NCI-H510A (cell line): ENCODE measurements around the gene MICAL3.
A peak's percentile ranks its signal among the peaks of the same experiment; 100 is the strongest.

ENCODE experiments used
- DNase-seq: peaks from one replicate; lab custom pipeline; 2025; lab: John Stamatoyannopoulos, UW

Gene MICAL3

GRCh38 chr22:17912945-17913721 is 111.2 kb downstream of the MICAL3 start:
- no peak for DNase-seq

GRCh38 chr22:17911887-17912286 is 112.5 kb downstream of the MICAL3 start:
- no peak for DNase-seq

DNA sequence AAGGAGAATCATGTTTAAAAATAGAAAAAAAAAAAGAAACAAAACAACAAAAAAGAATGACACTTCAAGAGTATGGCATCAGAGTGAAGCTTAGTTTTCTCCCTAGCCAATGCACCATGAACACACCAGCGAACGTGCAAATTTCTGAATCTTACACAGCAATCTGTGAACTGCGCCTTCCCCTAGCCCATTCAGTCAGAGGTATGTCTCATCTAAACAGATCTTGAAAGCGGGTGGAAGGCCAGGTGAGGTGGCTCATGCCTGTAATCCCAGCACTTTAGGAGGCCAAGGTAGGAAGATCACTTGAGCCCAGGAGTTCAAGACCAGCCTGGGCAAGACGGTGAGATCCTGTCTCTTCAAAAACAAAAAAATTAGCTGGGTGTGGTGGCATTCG is 113.1 kb downstream of the MICAL3 start:
- DNase-seq = no peak

DNA sequence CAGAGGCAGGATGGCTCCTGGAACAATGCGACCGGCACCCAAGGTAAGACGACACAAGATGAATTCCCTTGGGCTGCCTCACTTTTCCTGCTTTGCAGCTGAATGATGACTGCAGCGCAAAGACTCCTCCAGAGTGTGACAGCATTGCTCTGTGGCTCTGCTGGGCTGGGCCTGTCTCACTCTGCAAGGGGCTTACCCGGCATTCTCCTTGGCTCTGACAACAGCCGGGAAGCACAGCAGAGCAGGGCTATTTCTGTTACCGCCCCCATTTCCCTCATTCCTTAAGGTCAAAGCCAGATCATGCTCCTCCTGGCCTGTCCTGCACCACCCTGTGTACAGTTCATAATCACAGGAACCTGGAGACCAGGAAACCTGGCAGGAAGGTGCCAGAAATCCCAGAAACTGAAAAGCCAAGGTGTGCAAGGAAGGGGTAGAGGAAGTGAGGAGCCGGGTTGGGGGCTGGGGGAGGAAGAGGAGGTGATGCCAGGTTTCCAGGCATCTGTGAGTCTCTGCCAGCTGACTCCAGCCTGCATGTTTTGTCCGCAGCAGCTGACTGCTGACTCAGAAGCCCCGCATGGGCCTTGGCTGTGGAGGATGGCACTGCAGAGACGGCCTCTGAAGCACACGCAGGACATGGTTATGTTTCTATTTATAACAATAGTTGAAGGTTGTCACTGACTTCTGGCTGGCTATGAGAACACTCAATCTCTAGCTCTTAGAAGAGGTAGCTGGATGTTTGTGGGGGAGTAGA is 113.6 kb downstream of the MICAL3 start:
- no peak for DNase-seq

- no peak for DNase-seq
These were observed 116.7 kb downstream of the MICAL3 start for GRCh38 chr22:17907748-17908051.

- DNase-seq = no peak
These were observed 117.2 kb downstream of the MICAL3 start for GRCh38 chr22:17906978-17907747.

DNA sequence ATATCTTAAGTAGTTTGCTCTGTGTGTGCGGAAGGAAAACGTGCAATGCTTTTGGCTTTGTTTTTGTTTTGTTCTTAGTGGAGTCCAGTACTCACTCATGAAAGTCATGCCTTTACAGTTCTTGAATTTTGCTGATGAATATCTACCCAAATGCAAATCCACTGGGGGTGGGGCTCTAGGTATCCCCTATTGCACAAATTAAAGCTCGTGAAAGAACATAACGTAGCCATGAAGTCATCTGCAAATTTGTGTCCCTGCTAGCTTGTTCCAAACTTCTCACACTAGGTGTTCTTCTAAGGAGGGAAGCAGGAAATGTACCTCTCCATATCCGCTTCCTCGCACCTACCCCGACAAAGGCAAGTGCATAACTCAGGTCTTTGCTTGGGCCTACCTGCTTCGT is 118.9 kb downstream of the MICAL3 start:
- DNase-seq = no peak

- no peak for DNase-seq
These were observed 120.6 kb downstream of the MICAL3 start for GRCh38 chr22:17903564-17904295.

- no peak for DNase-seq
These were observed 121.4 kb downstream of the MICAL3 start for GRCh38 chr22:17902960-17903359.

DNA sequence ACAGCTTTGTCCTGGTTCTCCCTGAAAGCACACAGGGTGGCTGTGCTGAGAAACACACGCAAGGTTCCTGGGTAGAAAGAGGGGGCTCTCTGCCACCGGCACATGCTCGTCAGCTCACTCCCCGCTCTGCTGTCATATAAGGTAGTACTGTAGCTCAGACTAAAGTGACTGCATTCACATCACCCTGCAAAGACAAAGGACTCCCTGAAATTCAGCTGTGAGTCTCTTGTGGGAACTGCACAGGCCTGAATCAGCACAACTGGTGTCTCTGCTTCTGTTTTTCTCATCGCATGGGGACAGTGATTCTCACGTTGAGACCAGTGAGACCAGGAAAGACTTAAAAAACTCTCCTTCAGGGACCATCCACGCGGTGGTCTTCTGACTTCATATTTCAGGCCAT is 126.0 kb downstream of the MICAL3 start:
- DNase-seq = no peak

- no peak for DNase-seq
These were observed 126.5 kb downstream of the MICAL3 start for GRCh38 chr22:17897858-17898257.

- DNase-seq = no peak
These were observed 126.9 kb downstream of the MICAL3 start for GRCh38 chr22:17897426-17897825.

DNA sequence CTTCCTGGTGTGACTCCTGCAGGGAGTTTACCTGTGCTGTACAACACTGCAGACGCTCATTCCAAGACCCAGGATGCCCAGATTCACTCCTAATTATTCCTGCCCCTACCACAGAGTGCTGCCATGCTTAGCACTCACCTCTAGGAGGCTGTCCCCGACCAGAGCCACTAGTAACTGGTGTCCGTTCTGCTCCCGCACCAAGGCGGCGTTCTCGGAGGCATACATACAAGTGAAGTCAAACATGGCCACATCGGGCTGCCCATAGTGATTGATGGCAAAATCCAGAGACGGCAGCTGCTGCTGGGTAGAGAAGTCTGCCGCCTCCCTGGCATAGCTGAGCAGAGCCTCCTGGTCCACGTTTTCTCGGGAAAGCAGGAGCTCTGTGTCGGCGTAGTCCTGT is 127.8 kb downstream of the MICAL3 start:
- peak; percentile 71 for DNase-seq

GRCh38 chr22:17893900-17894535 is 130.3 kb downstream of the MICAL3 start:
- DNase-seq = no peak

DNA sequence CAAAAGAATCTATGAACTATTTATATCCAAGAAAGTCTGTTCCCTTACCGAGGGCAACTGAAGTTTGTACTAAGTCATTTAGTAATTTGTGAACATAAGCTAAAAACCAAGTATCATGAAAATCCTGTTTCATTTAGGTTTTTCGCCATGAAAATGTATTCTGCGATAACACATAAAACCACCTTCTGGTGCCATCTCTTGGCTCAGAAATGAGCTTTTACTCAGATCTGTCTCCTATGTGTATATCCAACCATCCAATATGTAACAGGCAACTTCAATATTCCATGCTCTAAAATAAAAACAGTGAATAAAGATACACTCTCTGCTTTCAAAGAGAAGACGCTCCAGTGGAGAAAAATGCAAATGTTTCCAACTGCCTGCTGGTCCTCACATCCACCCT is 132.0 kb downstream of the MICAL3 start:
- DNase-seq = no peak

- no peak for DNase-seq
These were observed 132.7 kb downstream of the MICAL3 start for GRCh38 chr22:17891481-17892167.

GRCh38 chr22:17890892-17891291 is 133.5 kb downstream of the MICAL3 start:
- DNase-seq = no peak

GRCh38 chr22:17890245-17890671 is 134.1 kb downstream of the MICAL3 start:
- DNase-seq = no peak

GRCh38 chr22:17888855-17889254 is 135.5 kb downstream of the MICAL3 start:
- DNase-seq = no peak

DNA sequence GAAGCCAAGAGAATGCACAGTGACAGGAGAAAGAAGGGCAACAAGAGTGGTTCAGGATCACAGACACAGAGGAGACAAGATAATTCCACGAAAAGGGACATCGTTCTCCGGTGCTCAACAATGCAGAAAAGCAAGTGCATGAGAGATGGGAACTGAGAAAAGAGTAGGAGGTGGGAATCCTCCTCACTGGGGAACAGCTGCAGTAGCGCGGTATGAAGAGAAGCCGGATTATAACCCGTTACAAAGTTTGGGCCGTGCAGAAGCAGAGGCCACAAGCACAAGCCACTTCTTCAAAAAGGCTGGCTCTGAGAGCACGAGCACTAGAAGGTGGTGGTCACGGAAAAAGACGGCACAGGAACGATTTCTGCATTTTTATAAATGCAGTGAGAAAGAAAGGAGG is 135.9 kb downstream of the MICAL3 start:
- DNase-seq = no peak

- DNase-seq = no peak
These were observed 139.5 kb downstream of the MICAL3 start for GRCh38 chr22:17884893-17885292.
